GM06990 (cell line): ENCODE results near the gene DOCK11.
A peak's percentile ranks its signal among the peaks of the same experiment; 100 is the strongest.
"Not testable (repeated sequence)": the region's sequence is repeated elsewhere in the genome, so short reads cannot be mapped to it uniquely, and the experiment has no call there.

Experiments used
- DNase-seq: peaks from one replicate; pipeline ENCODE4 v3.0.0-alpha.2; 2011; ENCODE audit not compliant: insufficient read length; ENCODE audit errors: extremely low read depth
- H3K27me3 ChIP-seq: replicated peaks from 2 replicates; pipeline ENCODE4 v1.6.0; 2011; ENCODE audit warnings: low read length; ENCODE audit not compliant: control insufficient read depth, insufficient read depth
- H3K36me3 ChIP-seq: 2 replicates; pipeline ENCODE4 v1.5.1; 2011; ENCODE audit warnings: low read length; ENCODE audit not compliant: control insufficient read depth, insufficient read depth
- H3K4me3 ChIP-seq: replicated peaks from 2 replicates; pipeline ENCODE4 v1.5.1; 2011; ENCODE audit warnings: low read depth, mild to moderate bottlenecking, control low read depth, low read length
- CTCF ChIP-seq: IDR thresholded peaks from 2 replicates; pipeline ENCODE4 v1.5.1; 2011; ENCODE audit warnings: low read length, control low read depth, mild to moderate bottlenecking, inconsistent platforms; ENCODE audit not compliant: insufficient read depth, poor library complexity, severe bottlenecking

The DOCK11 gene

GRCh38 chrX:118727686-118728339, 232.2 kb downstream of the DOCK11 start:
- no peaks in the 10 kb centered on the region for H3K27me3 ChIP-seq
- TF ChIP-seq CTCF: no peak
- no peaks in the 10 kb centered on the region for H3K36me3 ChIP-seq
- no peak for DNase-seq
- H3K4me3 ChIP-seq: peak overlapping the region; percentile 45

GRCh38 chrX:118729042-118729652, 233.5 kb downstream of the DOCK11 start:
- H3K36me3 ChIP-seq: no peaks in the 10 kb centered on the region
- no peaks in the 10 kb centered on the region for H3K27me3 ChIP-seq
- H3K4me3 ChIP-seq: no peak overlapping the region
- TF ChIP-seq CTCF: no peak
- no peak for DNase-seq

GRCh38 chrX:118730500-118731247, 235.1 kb downstream of the DOCK11 start:
- Histone ChIP-seq H3K4me3 (no peak overlapping the region), H3K27me3 (no peaks in the 10 kb centered on the region), H3K36me3 (no peaks in the 10 kb centered on the region)
- no peak for DNase-seq
- no peak for TF ChIP-seq CTCF

- not testable (repeated sequence) for DNase-seq, H3K4me3 ChIP-seq, H3K36me3 ChIP-seq, H3K27me3 ChIP-seq
These were observed 236.9 kb downstream of the DOCK11 start for GRCh38 chrX:118732551-118732950.

GRCh38 chrX:118734909-118735308, 239.3 kb downstream of the DOCK11 start:
- no peak for DNase-seq
- H3K4me3 ChIP-seq: no peak overlapping the region
- no peaks in the 10 kb centered on the region for H3K36me3 ChIP-seq
- H3K27me3 ChIP-seq: no peaks in the 10 kb centered on the region
- TF ChIP-seq CTCF: no peak
